ENCODE results near the gene DOP1A.

Gene DOP1A

DNA sequence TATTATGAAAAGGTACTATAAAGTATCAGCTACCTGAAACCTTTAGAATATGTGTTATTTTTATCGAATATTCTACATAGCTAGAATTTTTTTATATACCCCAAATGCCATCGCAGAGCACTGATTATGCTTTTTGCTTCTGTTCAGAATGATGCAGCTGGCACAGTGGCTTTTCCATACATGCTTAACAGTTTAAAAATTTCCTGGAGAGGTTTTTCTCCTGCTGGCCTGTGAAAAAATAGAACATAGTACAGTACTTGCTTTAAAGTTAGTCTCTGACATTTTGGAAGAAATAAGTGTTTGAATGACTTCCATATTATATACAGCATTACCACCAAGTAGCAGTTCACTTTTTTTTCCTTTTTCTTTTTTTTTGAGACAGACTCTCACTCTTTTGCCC is 5.3 kb downstream of the DOP1A start:
- no peak for DNase-seq

DNA sequence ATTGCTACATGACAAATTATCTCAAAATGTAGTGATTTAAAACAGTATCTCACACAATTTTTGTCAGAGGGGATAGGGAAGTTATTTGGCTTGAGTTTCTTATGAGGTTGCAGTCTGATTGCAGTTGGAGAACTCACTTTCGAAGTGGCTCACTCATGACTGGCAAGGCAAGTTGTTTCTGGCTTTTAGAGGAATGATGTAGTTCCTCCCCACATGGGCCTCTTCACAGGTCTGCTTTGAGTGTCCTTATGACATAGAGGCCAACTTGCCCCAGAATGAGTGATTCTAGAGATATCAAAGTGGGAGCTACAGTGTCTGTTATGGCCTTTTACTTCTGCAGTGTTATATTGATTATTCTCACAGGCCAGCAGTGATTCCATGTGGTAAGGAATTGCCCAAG is 6.1 kb downstream of the DOP1A start:
- DNase-seq, result no peak

DNA sequence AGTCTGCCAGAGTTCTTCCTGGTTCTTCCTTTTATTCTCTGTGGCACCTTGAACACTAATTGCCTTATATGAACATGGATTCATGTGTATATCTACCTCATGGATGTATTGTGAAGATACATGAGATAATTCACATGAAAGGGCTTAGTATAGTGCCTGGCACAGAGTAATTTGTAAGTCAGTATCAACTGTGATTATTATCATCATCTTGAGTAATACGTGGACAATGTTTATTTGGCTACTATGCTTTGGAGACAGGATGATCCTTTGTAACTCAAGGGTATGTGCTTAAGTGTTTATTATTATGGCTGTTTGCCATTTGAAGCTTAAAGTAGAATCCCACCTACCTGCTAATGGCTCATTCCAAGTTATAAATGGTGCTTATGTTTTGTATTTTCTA is 16.0 kb downstream of the DOP1A start:
- no peak for DNase-seq

DNA sequence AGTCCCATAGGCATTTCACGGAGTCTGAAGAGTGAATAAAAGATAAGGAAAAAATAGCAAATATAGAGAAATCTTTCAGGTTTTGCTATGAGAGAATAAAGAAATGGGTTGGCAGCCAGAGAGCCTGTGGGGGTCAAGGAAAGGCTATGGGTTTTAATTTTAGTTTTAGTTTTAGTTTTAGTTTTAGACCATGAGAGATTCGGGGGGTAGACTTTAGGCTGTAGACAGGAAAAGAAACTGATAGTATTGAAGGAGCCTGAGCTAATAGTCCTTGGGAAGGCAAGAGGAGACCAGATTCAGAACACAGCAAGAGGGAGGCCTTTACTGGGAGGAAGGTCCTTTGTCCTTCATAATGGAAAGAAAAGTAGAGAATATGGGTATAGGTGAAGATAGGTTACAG is 19.3 kb downstream of the DOP1A start:
- DNase-seq, result no peak

- DNase-seq, result no peak
These were observed 25.4 kb downstream of the DOP1A start for GRCh38 chr6:83092756-83093399.

GRCh38 chr6:83096791-83097190 is 29.3 kb downstream of the DOP1A start:
- no peak for DNase-seq

DNA sequence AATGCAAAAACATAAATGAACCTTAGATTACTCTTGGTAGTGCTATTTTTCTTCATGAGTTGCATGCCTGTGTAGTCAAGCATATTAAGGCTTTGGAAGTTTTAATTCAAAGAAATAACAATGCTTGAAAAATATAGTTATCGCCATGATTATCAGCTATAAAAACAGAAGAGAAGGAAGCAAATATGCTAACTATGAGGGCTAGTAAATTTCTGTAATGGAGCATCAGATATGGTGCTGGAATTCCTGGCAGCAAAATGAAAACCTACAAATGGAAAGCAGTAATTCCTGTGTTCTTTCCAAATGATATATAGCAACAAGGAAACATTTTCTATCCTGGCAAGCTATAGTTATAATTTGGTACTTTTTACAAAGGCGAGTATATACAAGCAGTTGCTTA is 29.7 kb downstream of the DOP1A start:
- no peak for DNase-seq

DNA sequence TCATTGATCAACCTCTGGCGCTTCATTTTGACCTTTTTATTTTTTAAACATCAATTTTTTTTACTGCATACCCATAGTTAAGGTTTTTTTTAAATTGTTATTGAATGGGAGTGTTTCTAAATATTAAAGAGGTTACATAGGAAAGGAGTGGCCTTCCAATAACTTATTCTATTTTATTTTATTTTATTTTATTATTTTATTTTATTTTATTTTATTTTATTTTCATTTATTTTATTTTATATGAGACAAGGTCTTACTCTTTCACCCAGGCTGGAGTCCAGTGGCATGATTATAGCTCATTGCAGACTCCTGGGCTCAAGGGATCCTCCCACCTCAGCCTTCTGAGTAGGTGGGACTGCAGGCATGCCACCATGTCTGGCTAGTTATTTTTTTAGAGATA is 30.2 kb downstream of the DOP1A start:
- no peak for DNase-seq

DNA sequence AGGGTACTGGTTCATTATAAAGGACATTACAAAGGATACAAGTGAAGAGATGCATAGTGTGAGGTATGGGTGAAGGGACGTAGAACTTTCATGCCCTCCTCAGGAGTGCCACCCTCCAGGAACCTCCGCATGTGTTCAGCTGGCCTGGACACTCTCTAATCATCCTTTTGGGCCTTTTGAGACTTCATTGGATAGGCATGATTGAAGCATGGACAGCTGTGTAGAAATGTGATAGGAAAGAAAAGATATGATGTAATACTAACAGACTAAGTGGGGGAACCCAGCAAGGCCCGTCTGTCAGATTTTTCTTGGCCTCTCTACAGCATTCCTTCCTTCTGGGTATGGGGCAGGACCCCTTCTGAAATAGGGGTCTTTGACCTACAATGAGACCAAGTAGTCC is 31.1 kb downstream of the DOP1A start:
- DNase-seq, result no peak

- DNase-seq, result no peak
These were observed 40.9 kb downstream of the DOP1A start for GRCh38 chr6:83108378-83108777.

- no peak for DNase-seq
These were observed 45.8 kb downstream of the DOP1A start for GRCh38 chr6:83113258-83113657.

DNA sequence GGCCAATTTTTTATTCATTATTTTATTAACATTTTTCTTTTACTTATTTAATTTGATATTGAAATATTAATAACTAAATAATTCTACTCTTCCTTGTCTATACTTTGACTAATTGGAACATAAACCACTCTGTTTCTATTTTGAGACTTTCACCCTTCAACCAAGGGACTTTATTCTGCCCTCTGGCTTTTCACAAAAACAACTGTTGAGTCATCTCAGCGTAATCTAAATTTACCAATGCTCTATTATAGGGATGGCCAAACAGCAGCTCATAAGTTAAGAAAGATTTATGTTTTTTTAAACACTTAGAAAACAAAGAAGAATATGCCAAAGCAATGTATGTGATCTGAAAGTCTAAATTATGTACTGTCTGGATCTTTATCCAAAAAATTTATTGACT is 46.7 kb downstream of the DOP1A start:
- no peak for DNase-seq

DNA sequence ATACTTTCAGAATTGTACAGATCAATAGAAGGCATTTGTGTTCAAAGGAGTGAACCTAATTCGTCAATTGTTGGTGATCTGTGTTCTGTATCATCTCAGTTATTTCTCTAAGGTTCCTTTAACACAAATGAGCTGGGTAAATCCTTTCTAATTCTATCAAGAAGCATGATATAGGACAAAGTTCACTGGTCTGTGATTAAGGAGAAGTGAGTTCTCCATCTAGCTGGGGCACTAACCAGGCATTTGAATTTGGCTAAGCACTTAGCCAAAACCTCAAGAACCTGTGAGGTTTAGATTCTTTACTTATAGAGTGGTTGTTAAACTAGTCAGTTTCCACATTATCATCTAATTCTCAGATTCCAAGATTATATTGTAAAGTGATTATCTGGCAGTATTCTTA is 50.3 kb downstream of the DOP1A start:
- no peak for DNase-seq

DNA sequence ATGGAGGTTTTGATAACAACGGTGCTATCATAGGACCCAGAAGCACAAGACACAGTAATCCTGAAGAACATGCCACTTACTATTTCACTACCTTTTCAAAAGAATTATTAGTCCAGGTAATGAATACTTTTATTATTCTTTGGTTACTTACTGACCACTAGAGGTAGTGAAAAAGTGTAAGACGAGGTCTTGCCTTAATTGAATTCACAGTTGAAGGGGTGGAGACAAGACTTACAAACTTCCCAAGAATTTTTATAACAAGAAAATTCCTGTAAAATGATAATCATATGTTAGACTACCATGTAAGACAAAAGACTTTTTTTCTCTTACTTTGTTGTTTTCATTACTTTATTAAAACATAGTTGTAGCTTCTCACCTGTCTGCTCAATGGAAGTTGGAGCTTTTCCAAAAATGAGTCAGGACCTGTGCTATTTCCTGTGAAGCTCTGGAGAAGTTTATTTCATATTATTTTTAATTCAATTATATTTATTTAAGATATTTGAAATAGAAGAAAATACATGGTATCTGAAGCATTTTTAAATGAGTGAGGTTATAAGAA is 52.4 kb downstream of the DOP1A start:
- no peak for DNase-seq

- DNase-seq, result no peak
These were observed 57.1 kb downstream of the DOP1A start for GRCh38 chr6:83124553-83124952.

- no peak for DNase-seq
These were observed 58.0 kb downstream of the DOP1A start for GRCh38 chr6:83125425-83125824.

DNA sequence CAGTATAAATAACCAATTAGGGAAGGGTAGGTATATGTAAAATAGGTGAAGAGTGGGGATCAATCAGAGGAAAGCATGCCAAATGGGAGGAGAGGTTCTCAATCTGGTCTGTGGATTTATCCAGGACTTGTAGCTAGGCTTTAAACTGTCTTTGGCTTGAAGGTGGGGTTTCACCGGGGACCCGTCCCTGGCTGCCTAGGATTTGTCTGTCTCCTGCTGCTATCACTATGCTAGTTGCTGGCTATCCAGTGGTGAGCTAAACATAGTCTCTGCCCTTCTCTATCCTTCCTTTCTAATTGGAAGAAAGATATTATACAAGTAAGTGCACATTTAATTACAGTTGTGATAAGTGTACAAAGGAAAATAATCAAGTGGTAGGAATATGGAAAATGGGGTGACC is 58.8 kb downstream of the DOP1A start:
- no peak for DNase-seq

DNA sequence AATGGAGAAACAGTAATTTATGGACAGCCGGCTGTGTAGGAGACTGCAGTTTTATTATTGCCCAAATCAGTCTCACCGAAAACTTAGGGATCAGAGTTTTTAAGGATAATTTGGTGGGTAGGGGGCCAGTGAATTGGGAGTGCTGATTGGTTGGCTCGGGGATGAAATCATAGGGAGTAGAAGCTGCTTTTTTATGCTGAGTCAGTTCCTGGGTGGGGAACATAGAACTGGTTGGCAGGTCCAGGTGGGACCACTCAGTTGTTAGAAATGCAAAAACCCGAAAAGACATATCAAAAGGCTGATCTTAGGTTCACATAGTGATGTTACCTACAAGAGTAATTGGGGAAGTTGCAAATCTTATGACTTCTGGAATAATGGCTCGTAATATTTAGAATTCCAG is 59.3 kb downstream of the DOP1A start:
- DNase-seq, result no peak

DNA sequence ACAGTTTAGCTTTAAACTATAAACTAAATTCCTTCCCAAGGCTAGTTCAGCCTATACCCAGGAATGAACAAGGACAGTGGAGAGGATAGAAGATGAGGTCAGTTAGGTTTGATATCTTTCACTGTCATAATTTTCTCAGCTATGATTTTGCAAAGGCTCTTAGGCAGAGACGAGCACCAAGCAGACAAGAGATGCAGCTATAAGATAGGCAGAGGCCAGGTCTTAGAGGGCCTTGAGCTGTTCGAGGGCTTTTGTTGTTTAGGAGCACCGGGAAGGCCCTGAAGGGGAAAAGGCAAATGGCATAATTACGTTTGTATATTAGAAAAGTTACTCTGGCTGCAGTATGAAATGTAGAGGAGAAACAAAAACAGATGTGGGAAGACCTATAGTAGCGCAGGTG is 59.8 kb downstream of the DOP1A start:
- DNase-seq, result no peak

DNA sequence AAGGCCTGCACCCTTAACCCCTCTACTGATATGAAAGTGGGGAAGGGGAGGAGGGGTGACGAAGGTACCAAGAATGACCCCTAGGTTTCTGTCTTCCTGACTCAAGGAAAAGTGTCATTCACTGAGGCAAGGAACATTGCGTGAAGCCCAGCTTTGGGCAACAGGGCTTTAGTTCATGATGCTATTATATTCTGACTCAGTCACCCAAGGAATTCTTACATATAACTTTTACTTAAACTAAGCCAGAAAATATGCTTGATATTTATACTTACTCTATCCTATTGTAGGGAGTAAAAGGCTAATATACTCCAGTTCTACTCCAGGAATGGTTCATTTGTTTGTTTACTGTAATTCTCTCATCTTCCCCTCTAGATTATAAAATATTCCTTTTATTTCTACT is 60.5 kb downstream of the DOP1A start:
- DNase-seq, result no peak

GRCh38 chr6:83132121-83132520 is 64.7 kb downstream of the DOP1A start:
- DNase-seq, result no peak

DNA sequence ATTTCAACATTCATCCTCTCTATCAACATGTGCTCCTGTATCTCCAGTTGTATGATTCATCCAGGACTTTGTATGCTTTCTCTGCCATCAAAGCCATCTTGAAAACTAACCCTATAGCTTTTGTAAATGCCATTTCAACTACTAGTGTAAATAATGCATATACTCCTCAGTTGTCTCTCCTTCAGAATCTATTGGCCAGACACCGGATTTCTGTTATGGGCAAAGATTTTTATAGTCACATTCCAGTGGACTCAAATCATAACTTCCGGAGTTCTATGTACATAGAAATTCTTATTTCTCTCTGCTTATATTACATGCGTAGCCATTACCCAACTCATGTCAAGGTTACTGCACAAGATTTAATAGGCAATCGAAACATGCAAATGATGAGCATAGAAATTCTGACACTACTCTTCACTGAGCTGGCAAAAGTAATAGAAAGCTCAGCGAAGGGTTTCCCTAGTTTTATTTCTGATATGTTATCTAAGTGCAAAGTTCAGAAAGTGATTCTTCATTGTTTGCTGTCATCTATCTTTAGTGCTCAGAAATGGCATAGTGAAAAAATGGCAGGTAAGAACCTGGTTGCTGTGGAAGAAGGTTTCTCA is 70.7 kb downstream of the DOP1A start:
- DNase-seq, result no peak

- DNase-seq, result no peak
These were observed 71.3 kb downstream of the DOP1A start for GRCh38 chr6:83138758-83139157.

- no peak for DNase-seq
These were observed 83.6 kb downstream of the DOP1A start for GRCh38 chr6:83151114-83151513.

DNA sequence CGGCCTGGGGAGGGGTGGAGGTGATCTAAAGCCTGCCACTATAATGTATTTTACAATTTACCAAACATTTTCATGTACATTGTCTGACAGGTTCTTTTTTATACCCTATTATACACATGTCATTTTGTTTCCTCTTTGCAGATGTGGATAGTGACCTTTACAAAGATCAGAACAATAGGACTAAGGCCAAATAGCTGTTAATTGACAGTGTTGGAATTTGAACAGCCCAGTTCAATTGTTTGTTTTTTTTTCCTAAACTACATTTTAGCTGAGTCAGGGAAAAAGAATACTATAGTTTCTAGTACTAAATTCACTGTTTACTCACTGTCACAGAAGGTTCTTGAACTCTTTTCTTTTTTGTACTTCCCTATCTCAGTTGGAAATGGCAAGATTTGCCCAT is 85.4 kb downstream of the DOP1A start:
- DNase-seq, result no peak
